Ramos (cell line): ENCODE results near the gene CTDSP2.

ENCODE experiments used
- in situ Hi-C: fragments of 300-500 bp; cut with MboI; formaldehyde crosslinking; loops from one replicate; pipeline ENCODE4 v1.14.3; 2022; ENCODE audit warnings: low sequenced_read_pairs; ENCODE audit not compliant: unreplicated experiment

The CTDSP2 gene

GRCh38 chr12:57838594-57839302, 7.8 kb downstream of the CTDSP2 start:
- in situ Hi-C loops = no loop called here

GRCh38 chr12:57837864-57838562, 8.5 kb downstream of the CTDSP2 start:
- in situ Hi-C loops = no loop called here

GRCh38 chr12:57836442-57837375, 9.8 kb downstream of the CTDSP2 start:
- in situ Hi-C loops = no loop called here

GRCh38 chr12:57835366-57836288, 10.9 kb downstream of the CTDSP2 start:
- in situ Hi-C loops = no loop called here

GRCh38 chr12:57834086-57834876, 12.2 kb downstream of the CTDSP2 start:
- in situ Hi-C loops = no loop called here

GRCh38 chr12:57833672-57834071, 12.9 kb downstream of the CTDSP2 start:
- in situ Hi-C loops = no loop called here

- in situ Hi-C loops = no loop called here
Observed at GRCh38 chr12:57832966-57833365, 13.6 kb downstream of the CTDSP2 start.

- in situ Hi-C loops = no loop called here
Observed at GRCh38 chr12:57830393-57830792, 16.1 kb downstream of the CTDSP2 start.

GRCh38 chr12:57829025-57829777, 17.3 kb downstream of the CTDSP2 start:
- in situ Hi-C loops = loop anchor here (5.0 kb wide), 1 partner anchor 78 kb away; no protein-coding TSS in a partner anchor

- in situ Hi-C loops = loop anchor here (5.0 kb wide), 1 partner anchor 80 kb away; no protein-coding TSS in a partner anchor
Observed at GRCh38 chr12:57826966-57827365, 19.6 kb downstream of the CTDSP2 start.

- in situ Hi-C loops = loop anchor here (5.0 kb wide), 1 partner anchor 81 kb away; no protein-coding TSS in a partner anchor
Observed at GRCh38 chr12:57826400-57826799, 20.1 kb downstream of the CTDSP2 start.

- in situ Hi-C loops = loop anchor here (5.0 kb wide), 1 partner anchor 82 kb away; no protein-coding TSS in a partner anchor
Observed at GRCh38 chr12:57825451-57825850, 21.1 kb downstream of the CTDSP2 start.

GRCh38 chr12:57823908-57824640, 22.5 kb downstream of the CTDSP2 start:
- in situ Hi-C loops = no loop called here

GRCh38 chr12:57823131-57823907, 23.2 kb downstream of the CTDSP2 start:
- in situ Hi-C loops = no loop called here

- in situ Hi-C loops = no loop called here
Observed at GRCh38 chr12:57822392-57823130, 24.0 kb downstream of the CTDSP2 start.
